Measurements from ENCODE around the gene MBP. TPM values are rescaled to one million over a fixed set of nuclear protein-coding genes. Genes with fewer than 3 reads are reported as not detected.

MBP gene
- total and polyA plus RNA-seq, 2 donors (not counting 3 experiments of a cell fraction or from before 2014, with no cell fraction given) = 1.7 to 2.3 TPM

GRCh38 chr18:77009675-77010074 is 122.9 kb downstream of the MBP start:
- no peak overlapping the region for H3K27ac ChIP-seq (ENCODE audit: insufficient read depth, low read depth, low read length)
- CTCF ChIA-PET = interaction anchor here (0.9 to 1.6 kb wide), 3 partner anchors 9 to 202 kb away, joined by 4 to 6 read pairs (median 4); no protein-coding TSS in a partner anchor
- no peaks in the 10 kb centered on the region for H3K27me3 ChIP-seq (ENCODE audit: control insufficient read depth in 2 of 2, insufficient read depth in 2 of 2, low read length in 2 of 2)
- H4K20me1 ChIP-seq (replicated peaks; ENCODE audit: control insufficient read depth, extremely low read depth, insufficient read depth, low read length) = no peaks in the 10 kb centered on the region
- no peak overlapping the region for H3K9ac ChIP-seq (replicated peaks; ENCODE audit: extremely low read depth, insufficient read depth, low read length)
- POLR2A ChIA-PET = no interaction called here
- dilution Hi-C loops (cut with MboI; ENCODE audit: extremely low pct_ligation_motif_present, low sequenced_read_pairs) (no loop called here), intact Hi-C loops (cut with micrococcal nuclease) (no loop called here)
- H3K4me2 ChIP-seq (ENCODE audit: insufficient read depth, low read length) = no peak overlapping the region
- TF ChIP-seq POLR2AphosphoS5 (IDR thresholded peaks at IDR 0.05; ENCODE audit: insufficient read depth, low read depth, low read length) (no peak), JUN (IDR thresholded peaks at IDR 0.05; ENCODE audit: borderline replicate concordance, insufficient read depth, insufficient read length, low read depth) (no peak), MAX (IDR thresholded peaks at IDR 0.05; ENCODE audit: insufficient read depth, insufficient read length) (no peak), CTCF (IDR thresholded peaks at IDR 0.05; ENCODE audit: extremely low read depth in 1 of 2, insufficient read depth in 1 of 2, low read depth in 1 of 2, low read length in 2 of 2) (no peak), FOS (IDR thresholded peaks at IDR 0.05; ENCODE audit: borderline replicate concordance, insufficient read depth, low read length) (no peak), POLR2A (IDR thresholded peaks at IDR 0.05; ENCODE audit: low read depth, low read length) (no peak), EZH2 (IDR thresholded peaks at IDR 0.05; ENCODE audit: borderline replicate concordance, low read depth, low read length, severe bottlenecking) (no peak), GATA2 (IDR thresholded peaks at IDR 0.05; ENCODE audit: insufficient read depth, insufficient read length, low read depth, low read length) (no peak), MYC (IDR thresholded peaks at IDR 0.05; ENCODE audit: low read depth, low read length) (no peak)
- H3K9me1 ChIP-seq (replicated peaks; ENCODE audit: control insufficient read depth, extremely low read depth, insufficient read depth, low read length) = no peaks in the 10 kb centered on the region
- H3K4me3 ChIP-seq (replicated peaks in 1 of 3; ENCODE audit: insufficient read depth in 1 of 3, low read depth in 1 of 3, low read length in 3 of 3) = no peak overlapping the region
- no peaks in the 10 kb centered on the region for H3K79me2 ChIP-seq (ENCODE audit: control insufficient read depth, insufficient read depth, low read length)
- no peak overlapping the region for H2AFZ ChIP-seq (ENCODE audit: low read depth, low read length)
- H3K9me3 ChIP-seq (replicated peaks; ENCODE audit: control insufficient read depth, insufficient read depth, low read length) = no peaks in the 10 kb centered on the region
- no peaks in the 10 kb centered on the region for H3K36me3 ChIP-seq (ENCODE audit: control insufficient read depth in 2 of 2, extremely low read depth in 1 of 2, insufficient read depth in 2 of 2, low read length in 2 of 2)
- DNase-seq (ENCODE audit: low read depth, low spot score) (no peak), FAIRE-seq (no peak)
- H3K4me1 ChIP-seq (ENCODE audit: control insufficient read depth, extremely low read depth, insufficient read depth, low read length) = no peaks in the 10 kb centered on the region
- BruUV-seq (replicated peaks) = no TSS peak

Data from endothelial cell of umbilical vein (primary cell).